ENCODE measurements around the gene OSGIN1.

OSGIN1 gene

DNA sequence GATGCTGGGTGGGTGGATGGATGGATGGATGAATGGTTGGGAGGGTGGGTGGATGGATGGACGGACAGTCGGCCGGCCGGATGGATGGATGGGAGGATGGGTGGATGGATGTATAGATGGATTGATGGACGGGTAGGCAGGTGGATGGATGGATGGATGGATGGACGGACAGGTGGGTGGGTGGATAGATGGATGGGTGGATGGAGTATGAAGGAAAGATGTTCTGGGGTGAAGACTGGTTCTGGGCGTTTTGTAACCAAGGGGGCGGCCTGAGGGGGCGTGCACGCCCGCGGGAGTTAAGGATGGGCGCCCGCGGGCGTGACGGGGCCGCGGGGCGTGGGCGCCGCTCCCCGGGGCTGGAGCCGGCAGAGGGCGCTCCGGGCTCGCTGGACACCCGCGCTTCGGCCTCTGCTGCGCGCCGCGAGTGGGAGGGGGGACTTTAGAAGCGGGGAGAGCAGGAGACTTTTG lies 14.8 kb downstream of the OSGIN1 start, which contains the start of gene NECAB2:
NECAB2 (plus strand) TSS at position 407 of the 468 bp plus-strand sequence. CDS start 405 bp downstream, outside the sequence.
- Mint-ChIP-seq H3K27me3 (peaks cover 39% of the 10 kb centered on the region), H3K9me3 (no peaks in the 10 kb centered on the region), H3K27ac (no peak within 1 kb of the TSS), H3K4me1 (peaks cover 7% of the 10 kb centered on the region), H3K4me3 (peak within 1 kb of the TSS; percentile 63), H3K36me3 (no peaks in the 10 kb centered on the region)
- peak; percentile 13 for ATAC-seq

- Mint-ChIP-seq H3K27ac (no peak overlapping the region), H3K4me1 (peaks cover 7% of the 10 kb centered on the region), H3K4me3 (no peak overlapping the region), H3K9me3 (no peaks in the 10 kb centered on the region), H3K27me3 (peaks cover 39% of the 10 kb centered on the region), H3K36me3 (no peaks in the 10 kb centered on the region)
- peak; percentile 34 for ATAC-seq
Observed at GRCh38 chr16:83968306-83968851, 15.3 kb downstream of the OSGIN1 start.

- H3K36me3 Mint-ChIP-seq, result no peaks in the 10 kb centered on the region
- no peaks in the 10 kb centered on the region for H3K9me3 Mint-ChIP-seq
- no peak for ATAC-seq
- H3K4me1 Mint-ChIP-seq, result peaks cover 7% of the 10 kb centered on the region
- no peak overlapping the region for H3K27ac Mint-ChIP-seq
- peaks cover 39% of the 10 kb centered on the region for H3K27me3 Mint-ChIP-seq
- H3K4me3 Mint-ChIP-seq, result peak overlapping the region; percentile 63
Observed at GRCh38 chr16:83968891-83969649, 16.0 kb downstream of the OSGIN1 start.

GRCh38 chr16:83969771-83970429 lies 16.9 kb downstream of the OSGIN1 start:
- ATAC-seq, result no peak
- Mint-ChIP-seq H3K27me3 (peaks cover 48% of the 10 kb centered on the region), H3K4me3 (peak overlapping the region; percentile 29)

DNA sequence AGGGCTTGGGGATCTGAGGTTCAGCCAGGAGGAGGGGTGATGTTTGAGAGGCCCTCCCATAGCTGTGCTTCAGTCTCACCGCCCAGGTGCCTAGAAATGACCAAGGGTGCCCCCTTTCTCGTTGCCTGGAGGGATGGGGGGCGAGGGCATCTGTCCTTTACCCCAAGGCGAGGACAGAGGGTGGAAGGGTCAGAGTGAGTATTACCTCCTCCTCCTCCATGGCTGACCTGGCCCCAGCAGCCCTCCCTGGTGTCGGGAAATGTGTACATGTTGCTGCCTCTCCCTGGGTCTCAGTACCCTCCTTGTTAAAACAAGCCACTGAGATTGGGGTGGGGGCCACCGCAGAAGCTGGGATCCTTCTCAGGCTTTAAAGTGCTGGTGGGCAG lies 17.4 kb downstream of the OSGIN1 start:
- Mint-ChIP-seq H3K36me3 (no peaks in the 10 kb centered on the region), H3K9me3 (peaks cover 3% of the 10 kb centered on the region), H3K4me3 (no peak overlapping the region), H3K27me3 (peaks cover 53% of the 10 kb centered on the region), H3K4me1 (peaks cover 7% of the 10 kb centered on the region), H3K27ac (no peak overlapping the region)
- ATAC-seq, result no peak

More at GRCh38 chr16:83969771-83970429, 16.9 kb downstream of the OSGIN1 start:
- H3K4me1 Mint-ChIP-seq, result peaks cover 7% of the 10 kb centered on the region
- no peaks in the 10 kb centered on the region for H3K36me3 Mint-ChIP-seq
- peaks cover 3% of the 10 kb centered on the region for H3K9me3 Mint-ChIP-seq
- no peak overlapping the region for H3K27ac Mint-ChIP-seq

GRCh38 chr16:83971165-83972130 lies 18.4 kb downstream of the OSGIN1 start:
- Mint-ChIP-seq H3K4me1 (peaks cover 7% of the 10 kb centered on the region), H3K27ac (no peak overlapping the region), H3K27me3 (peaks cover 49% of the 10 kb centered on the region), H3K36me3 (no peaks in the 10 kb centered on the region), H3K4me3 (no peak overlapping the region), H3K9me3 (peaks cover 3% of the 10 kb centered on the region)
- no peak for ATAC-seq

DNA sequence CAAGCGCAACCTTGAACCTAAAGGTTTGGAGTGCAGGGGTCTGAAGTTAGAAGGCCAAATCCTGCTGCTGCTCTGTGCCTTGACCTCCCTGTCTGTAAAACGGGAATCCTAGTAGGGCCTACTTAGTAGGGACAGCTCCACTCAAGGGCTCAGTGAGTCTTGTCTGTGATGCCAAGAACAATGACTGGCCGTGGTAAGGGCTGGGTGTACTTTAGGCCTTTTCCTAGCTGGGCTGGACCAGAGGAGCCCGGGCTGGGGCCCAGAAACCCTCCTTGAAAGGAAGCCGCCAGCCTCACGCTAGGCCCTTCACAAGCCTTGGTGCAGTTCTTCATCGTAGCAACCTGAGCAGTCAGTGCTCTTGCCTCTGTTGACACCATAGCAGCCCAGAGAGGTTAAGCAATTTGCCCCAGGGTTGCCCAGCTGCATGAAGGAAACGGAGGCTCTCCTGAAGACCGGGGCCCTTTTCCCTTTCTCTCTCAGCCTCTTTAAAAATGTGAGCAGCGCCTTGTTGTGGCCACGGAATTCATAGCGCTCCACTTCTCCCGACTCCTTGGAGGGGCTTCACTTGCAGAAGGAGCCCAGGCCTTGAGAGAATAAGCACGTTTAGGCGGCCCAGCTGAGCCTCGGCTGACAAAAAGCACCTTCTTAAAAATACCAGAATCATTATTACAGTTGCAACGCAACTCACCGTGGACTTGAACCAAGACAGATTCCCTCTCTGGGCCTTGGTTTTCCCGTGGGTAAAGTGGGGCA lies 19.4 kb downstream of the OSGIN1 start:
- Mint-ChIP-seq H3K36me3 (no peaks in the 10 kb centered on the region), H3K9me3 (peaks cover 3% of the 10 kb centered on the region), H3K4me1 (peaks cover 7% of the 10 kb centered on the region), H3K27me3 (peaks cover 40% of the 10 kb centered on the region), H3K27ac (no peak overlapping the region), H3K4me3 (no peak overlapping the region)
- ATAC-seq, result no peak

- ATAC-seq, result no peak
- peaks cover 6% of the 10 kb centered on the region for H3K9me3 Mint-ChIP-seq
Observed at GRCh38 chr16:83973077-83973476, 20.0 kb downstream of the OSGIN1 start.

DNA sequence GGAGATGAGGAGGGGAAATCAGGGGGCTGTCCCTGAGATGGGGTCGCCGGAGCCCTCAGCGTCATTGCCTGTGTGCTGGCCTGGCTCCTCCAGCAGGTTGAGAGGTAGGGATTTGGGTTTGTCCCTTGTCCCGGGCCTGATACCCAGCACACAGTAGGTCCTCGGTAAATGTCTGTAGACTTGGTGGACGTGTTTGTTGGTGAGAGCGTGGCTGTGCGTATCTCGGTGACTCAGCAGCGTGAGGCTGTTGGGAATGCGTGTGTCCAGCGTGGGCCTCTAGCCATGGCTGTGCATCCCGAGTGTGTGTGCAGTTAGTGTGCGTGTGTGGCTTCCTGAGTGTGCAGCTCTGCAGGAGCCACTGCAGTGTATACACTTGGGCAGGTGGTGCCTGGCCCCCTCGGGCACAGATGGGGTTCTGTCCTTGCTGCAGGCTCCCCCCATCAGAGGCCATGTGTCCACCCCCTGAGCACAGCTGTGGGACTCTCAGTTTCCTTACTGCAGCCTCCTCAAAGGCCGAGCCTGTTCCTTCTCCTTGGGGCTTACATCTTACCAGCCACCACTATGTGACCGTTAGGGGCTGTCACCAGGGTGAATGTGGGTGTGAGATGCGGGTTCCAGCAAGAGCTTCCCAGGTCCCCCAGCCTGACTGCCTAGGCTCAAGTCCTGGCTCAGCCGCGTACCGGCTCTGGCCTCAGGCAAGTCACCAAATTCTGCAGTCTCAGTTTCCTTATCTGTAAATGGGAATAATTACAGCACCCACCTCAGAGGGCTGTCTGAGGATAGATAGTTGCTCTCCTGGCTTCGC lies 20.7 kb downstream of the OSGIN1 start:
- peaks cover 8% of the 10 kb centered on the region for H3K9me3 Mint-ChIP-seq
- ATAC-seq, result no peak
- no peaks in the 10 kb centered on the region for H3K36me3 Mint-ChIP-seq
- H3K27ac Mint-ChIP-seq, result no peak overlapping the region
- peaks cover 31% of the 10 kb centered on the region for H3K27me3 Mint-ChIP-seq
- H3K4me3 Mint-ChIP-seq, result no peak overlapping the region
- no peaks in the 10 kb centered on the region for H3K4me1 Mint-ChIP-seq

More at GRCh38 chr16:83973077-83973476, 20.0 kb downstream of the OSGIN1 start:
- Mint-ChIP-seq H3K27ac (no peak overlapping the region), H3K27me3 (peaks cover 33% of the 10 kb centered on the region), H3K4me3 (no peak overlapping the region), H3K4me1 (peaks cover under 1% of the 10 kb centered on the region), H3K36me3 (no peaks in the 10 kb centered on the region)

DNA sequence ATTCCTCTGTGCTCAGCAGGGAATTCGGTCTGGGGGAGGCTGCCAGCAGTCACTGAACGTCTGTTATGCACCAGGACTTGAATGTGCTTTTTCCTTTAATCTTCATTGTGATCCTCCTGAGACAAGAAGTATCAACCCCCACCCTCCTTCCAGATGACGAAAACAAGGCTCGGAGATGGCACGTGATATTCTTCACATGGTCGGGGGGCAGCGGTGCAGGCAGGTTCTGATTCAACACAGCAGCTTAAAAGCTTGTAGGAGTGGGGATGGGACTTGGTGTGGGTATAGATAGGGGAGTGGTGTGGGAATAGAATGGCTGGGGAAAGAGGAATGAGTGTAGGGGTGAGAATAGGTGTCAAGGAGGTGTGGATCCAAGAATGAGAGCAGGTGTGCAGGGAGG lies 21.4 kb downstream of the OSGIN1 start:
- H3K4me1 Mint-ChIP-seq, result no peaks in the 10 kb centered on the region
- H3K9me3 Mint-ChIP-seq, result peaks cover 13% of the 10 kb centered on the region
- no peak overlapping the region for H3K27ac Mint-ChIP-seq
- H3K36me3 Mint-ChIP-seq, result no peaks in the 10 kb centered on the region
- peaks cover 24% of the 10 kb centered on the region for H3K27me3 Mint-ChIP-seq
- H3K4me3 Mint-ChIP-seq, result no peak overlapping the region
- no peak for ATAC-seq

DNA sequence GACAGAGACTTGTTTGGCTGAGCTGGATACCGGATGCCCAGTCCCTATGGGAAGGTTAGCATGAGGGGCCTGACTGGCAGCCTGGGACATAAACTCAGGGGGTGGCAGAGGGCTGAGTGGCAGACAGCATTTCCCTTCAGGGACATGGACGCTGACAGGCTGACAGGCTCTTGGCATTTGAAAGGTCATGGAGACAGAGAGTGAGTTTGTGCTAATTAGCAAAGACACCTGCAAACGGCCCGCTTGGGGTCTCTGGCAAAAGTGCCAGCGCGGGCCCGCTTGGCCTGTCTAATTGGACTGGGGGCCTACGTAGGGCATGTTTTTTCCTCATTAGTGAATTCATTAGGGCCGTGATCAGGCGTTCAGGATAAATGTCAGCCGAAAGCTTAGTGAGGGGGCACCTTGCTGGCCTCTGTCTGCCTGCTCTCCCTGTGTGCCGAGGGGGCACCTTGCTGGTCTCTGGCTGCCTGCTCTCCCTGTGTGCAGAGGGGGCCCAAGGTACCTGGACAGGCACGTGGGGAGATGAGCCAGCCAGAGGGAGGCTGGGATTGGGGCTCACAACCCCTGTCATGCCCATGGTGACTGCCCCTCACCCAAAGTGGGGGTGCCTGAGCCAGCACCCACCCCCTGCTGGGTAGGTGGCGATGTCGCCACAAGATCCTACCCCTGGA lies 22.7 kb downstream of the OSGIN1 start:
- ATAC-seq, result no peak
- peaks cover 16% of the 10 kb centered on the region for H3K27me3 Mint-ChIP-seq
- H3K27ac Mint-ChIP-seq, result no peak overlapping the region
- H3K4me1 Mint-ChIP-seq, result no peaks in the 10 kb centered on the region
- peaks cover 13% of the 10 kb centered on the region for H3K9me3 Mint-ChIP-seq
- H3K36me3 Mint-ChIP-seq, result no peaks in the 10 kb centered on the region
- H3K4me3 Mint-ChIP-seq, result no peak overlapping the region

- ATAC-seq, result no peak
Observed at GRCh38 chr16:83977056-83977815, 24.2 kb downstream of the OSGIN1 start.

More at GRCh38 chr16:83977056-83977815, 24.2 kb downstream of the OSGIN1 start:
- H3K27me3 Mint-ChIP-seq, result peaks cover 16% of the 10 kb centered on the region
- no peaks in the 10 kb centered on the region for H3K36me3 Mint-ChIP-seq
- no peaks in the 10 kb centered on the region for H3K4me1 Mint-ChIP-seq
- no peak overlapping the region for H3K27ac Mint-ChIP-seq
- no peak overlapping the region for H3K4me3 Mint-ChIP-seq
- H3K9me3 Mint-ChIP-seq, result peaks cover 13% of the 10 kb centered on the region
